GM18519 (cell line): Measurements from ENCODE around the gene TMEM203.

Experiments used
- ATAC-seq: cut with Tn5 transposase; IDR thresholded peaks from one replicate; pipeline ENCODE4 v1.9.1; 2021; ENCODE audit warnings: mild to moderate bottlenecking, moderate library complexity; ENCODE audit not compliant: unreplicated experiment, low FRiP score

Gene TMEM203

DNA sequence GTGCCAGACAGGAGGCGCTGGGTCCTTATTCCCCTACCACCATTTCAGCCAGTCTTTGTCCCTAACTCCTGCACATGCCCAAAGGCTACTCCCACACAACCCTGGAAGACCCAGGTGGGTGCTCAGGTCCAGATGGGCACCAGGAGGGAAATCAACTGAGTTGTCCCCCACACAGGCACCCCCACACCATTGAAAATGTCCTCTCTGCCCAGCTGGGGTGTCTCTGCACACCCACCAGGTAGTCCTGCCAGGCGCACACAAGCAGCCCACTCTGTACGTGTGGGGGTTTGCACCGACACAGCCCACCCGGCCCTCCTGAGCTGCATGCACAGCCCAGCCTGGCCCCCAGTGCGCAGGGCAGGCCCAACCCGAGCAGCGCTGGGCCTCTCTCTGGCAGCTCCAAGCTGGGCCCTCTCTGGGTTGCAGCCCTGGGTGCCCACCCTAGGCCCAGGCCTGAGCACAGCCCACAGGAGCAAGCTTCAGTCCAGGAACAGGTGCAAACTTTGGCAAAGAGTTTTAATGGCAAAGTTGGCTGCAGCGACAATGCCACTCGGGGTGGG lies 14.4 kb upstream of the TMEM203 start:
- ATAC-seq: no peak

DNA sequence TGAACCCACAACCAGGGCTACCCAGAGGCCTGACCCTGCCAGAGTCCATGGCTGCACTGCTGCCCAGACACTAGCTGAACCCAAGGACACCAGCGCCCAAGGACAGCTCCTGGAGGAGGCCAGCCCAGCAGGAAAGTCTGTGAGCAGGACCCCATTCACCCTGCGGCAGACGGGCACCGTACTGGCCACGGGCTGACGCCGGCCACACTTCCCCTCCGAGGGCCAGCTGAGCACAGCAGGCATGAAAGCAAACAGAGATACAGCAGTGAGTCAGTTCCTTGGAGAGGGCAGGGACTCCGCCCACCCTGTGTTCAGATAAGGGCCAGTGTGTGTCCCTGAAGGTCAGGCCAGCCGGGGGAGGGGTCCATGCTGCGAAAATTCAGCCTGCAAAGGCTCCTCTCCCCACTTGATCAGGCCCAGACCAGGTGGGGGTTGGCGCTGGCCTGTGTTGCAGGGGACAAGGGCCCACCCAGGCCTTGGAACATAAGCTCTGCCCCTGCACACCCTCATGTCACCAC lies 13.4 kb upstream of the TMEM203 start:
- no peak for ATAC-seq

DNA sequence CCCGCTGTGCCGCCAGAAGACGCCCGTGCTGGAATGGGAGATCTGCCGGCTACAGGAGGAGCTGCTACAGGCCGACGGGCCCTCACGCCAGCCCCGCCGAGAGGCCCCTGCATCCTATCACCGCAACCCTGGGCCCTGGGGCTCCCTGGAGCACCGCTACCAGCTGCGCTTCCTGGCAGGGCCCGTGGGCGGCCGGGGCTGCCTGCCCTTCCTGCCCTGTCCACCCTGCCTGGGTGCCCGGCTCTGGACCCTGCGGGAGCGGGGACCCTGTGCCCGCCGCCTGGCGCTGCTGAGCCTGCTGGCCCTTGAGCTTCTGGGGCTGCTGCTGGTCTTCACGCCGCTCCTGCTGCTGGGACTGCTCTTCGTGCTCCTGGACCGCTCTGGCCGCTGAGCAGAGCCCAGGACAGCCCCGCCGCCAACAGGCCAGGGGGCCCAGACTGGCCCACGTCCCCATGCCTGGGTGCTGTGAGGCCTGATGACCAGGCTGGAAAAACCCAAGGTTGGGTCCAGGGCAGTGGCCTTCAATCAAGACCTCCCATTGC lies 12.8 kb upstream of the TMEM203 start:
- no peak for ATAC-seq

DNA sequence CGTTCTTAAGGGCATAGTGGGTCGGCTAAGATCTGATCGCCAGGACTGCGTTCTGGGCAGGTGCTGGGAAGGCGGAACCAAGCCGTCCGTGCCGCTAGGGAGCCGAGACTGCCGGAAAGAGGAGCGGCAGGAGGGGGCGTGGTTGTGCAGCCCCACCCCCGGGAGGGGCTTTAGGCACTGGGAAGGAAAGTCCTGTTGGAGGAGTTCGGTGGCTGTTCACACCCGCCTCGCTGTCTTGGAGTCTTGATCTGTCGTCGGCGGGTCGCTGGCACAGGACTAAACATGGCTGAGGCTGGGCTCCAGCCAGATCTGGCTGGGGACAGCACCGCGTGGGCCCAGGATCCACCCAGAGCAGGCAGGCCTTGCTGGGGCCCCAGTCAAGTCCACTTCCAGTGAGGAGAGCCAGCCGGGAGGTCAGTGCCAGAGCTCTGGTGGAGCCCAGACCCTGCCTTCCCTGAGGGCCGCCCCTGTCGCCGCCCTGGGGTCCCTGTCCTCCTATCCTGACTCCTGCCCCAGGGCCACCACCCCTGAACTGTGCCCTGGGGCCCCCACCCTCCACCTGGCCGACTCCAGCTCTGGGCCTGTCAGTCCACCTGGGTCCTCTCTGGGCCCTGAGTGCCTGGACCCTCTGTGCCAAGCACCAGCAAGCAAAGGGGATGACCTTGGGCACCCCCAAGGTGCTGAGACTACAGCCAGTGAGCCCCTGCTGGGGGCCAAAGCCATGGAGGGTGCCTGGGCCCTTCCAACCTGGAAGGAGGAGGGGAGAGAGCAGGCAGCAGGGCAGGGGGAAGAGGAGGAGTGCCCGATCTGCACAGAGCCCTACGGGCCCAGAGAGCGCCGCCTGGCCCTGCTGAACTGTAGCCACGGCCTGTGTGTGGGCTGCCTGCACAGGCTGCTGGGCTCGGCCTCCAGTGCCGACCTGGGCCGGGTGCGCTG lies 12.1 kb upstream of the TMEM203 start:
- ATAC-seq: no peak

DNA sequence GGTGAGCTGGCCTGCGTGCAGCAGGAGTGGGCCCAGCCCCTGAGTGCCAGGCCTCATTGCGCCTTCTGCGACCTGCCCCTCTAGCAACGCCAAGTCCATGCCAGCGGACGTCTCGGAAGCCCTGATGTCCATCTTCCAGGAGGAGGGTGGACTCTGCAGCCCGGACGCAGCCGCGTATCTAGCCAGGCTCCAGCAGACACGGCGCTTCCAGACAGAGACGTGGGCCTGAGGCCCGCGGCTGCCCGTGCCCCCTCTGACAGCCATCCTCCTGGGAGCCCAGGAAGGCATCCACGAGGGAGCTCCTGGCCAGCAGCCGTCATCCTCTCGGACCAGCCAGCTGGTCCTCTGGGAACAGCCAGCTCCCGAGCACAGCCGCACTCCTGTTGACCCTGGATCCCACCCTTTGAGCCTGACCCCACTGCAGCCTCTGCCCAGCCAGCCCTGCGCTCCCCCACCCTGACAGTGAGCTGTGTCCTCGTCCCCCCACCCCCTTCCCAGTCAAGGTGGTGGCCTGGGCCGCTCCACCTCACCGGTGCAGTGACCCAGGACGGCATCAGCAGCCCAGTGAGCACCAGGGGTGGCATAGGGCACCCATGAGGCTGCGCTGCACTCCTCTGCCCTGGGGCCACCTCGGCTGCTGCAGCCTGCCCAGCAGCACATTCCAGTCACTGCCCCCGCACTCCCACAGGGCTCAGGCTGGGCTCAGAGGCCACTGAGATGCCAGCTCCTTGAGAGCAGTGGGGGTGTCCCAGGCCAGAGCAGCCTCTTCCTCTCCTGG lies 10.9 kb upstream of the TMEM203 start:
- no peak for ATAC-seq

DNA sequence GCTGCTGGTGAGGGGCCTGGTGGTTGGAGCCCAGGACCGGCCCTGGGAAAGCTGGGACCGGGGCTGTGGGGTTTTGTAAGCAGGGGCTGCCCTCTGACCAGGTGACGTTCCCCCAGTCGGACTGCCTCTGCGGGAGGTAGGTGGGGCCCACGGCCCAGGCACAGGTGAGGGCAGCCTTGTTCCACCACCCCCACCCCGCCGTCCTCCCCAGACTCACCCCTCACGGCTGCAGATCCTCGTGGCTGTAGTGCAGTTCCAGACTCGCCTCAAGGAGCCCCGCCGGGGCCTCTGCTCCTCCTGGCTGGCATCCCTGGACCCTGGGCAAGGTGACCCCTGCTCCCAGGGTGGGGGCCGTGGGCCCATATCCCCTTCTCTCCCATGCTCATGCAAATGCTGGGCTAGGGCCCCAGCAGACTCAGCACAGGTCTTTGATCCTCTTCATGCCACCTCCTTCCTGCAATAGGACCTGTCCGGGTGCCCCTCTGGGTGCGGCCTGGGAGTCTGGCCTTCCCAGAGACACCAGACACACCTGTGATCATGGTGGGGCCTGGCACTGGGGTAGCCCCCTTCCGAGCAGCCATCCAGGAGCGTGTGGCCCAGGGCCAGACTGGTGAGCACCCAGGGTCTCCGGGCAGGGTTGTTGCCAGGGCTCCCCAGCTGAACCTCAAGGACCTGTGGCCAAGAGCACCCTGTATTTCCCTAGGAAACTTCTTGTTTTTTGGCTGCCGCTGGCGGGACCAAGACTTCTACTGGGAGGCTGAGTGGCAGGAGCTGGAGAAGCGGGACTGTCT lies 9.9 kb upstream of the TMEM203 start:
- no peak for ATAC-seq

DNA sequence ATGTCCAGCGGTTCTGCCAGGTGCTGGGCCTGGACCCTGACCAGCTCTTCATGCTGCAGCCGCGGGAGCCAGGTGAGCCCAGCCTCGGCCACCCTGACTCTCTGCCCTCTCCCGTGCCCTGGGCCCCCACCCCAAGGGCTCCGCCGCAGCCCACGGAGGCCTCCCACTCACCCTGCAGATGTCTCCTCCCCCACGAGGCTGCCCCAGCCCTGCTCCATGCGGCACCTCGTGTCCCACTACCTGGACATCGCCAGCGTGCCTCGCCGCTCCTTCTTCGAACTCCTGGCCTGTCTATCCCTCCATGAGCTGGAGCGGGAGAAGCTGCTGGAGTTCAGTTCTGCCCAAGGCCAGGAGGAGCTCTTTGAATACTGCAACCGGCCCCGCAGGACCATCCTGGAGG lies 9.2 kb upstream of the TMEM203 start:
- no peak for ATAC-seq

DNA sequence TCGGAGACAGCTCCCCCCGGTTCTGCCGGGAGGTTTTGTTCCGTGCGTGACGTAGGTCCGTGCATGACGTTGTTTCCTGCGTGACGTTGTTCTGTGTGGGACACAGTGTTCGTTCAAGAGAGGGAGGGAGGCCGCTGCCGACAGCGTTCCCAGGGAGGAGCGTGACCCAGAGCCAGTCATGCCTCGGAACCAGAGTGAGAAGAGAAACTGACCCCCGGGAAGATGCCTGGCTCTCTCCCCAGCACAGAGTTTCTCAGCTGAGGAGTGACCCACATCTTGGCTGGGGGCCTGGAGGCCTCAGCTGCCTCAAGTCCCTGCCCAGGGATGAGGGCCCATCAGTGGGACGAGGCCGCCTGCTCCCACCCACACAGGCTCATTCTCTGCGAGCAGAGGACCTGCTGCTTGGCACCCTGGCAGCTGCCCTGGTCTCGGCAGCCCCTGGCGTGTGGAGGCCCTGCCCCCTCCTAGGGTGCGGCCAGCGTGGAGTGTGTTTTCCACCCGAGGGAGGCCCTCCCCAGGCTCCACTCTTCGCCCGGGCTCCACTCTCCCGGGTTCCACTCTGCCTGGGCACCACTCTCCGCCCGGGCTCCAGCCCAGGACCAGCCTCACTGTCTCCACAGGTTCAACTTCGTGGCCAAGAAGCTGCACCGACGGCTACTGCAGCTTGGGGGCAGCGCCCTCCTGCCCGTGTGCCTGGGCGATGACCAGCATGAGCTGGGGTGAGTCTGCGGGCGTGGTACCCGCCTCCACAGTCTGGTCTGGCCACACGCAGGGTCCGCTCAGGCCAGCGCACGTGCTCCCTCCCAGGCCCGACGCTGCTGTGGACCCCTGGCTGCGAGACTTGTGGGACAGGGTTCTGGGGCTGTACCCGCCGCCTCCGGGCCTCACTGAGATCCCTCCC lies 8.0 kb upstream of the TMEM203 start:
- ATAC-seq: no peak

DNA sequence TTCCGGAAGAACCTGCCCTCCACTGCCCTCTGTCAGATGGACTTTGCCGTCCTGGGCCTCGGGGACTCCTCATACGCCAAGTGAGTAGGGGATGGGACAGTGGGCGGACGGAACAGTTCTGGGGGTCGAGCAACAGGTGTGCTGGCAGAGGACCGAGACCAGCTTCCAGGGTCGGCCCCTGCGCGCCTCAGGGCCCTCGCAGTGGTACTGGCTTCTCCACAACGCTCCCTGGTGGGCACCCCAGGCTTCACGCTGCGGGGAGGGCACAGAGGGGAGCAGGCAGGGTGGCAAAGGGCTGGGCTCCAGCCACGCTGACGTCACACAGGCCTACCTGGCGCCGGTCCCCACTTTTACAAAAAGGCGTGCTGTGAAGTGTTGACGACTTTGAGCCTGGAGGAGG lies 7.1 kb upstream of the TMEM203 start:
- ATAC-seq: no peak

DNA sequence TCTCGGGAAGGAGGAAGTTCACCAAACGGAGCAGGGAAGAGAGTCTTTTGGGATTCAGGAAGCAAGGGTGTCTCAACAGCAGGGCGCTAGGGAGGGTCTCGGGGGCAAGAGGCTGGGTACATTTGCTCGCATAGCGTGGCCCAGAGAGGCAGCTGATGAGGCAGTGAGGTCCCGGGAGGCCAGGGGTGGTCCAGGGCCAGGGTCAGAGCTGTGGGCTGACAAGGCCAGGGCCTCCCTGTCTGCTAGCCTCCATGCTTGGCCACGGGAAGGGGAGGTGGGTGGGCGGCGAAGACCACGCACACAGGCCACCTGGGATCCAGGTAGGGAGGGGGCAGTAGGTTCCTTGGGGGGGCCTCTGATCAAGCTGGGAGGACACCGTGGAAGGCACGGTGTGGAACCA lies 6.1 kb upstream of the TMEM203 start:
- no peak for ATAC-seq

DNA sequence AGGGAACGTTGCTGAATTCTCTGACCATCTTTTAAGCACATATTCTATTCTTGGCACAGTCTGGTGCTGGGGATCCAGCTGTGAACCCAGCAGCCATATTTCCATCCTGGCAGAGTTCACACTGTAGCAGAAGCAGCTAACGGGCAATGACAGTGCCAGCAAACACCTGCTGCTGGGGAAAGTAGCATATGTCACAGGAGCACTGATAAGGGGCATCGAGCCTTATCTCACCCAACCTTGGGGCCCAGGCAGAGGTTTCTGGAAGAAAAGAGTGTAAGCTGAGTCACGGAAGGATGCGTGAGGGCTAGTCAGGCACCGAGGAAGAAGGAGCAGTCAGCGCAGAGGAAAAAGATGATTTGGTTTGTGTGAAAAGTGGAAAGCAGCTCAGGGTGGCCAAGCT lies 1.2 kb upstream of the TMEM203 start:
- no peak for ATAC-seq

DNA sequence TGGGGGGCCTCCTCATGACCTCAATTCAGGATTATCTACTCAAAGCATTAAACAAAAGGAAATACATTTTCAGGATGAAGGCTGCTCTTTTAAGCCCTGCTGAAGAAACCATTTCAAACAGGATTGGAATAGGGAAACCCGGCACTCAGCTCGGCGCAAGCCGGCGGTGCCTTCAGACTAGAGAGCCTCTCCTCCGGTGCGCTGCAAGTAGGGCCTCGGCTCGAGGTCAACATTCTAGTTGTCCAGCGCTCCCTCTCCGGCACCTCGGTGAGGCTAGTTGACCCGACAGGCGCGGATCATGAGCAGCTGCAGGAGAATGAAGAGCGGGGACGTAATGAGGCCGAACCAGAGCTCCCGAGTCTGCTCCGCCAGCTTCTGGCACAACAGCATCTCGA lies 720 bp downstream of the TMEM203 start:
- no peak for ATAC-seq

DNA sequence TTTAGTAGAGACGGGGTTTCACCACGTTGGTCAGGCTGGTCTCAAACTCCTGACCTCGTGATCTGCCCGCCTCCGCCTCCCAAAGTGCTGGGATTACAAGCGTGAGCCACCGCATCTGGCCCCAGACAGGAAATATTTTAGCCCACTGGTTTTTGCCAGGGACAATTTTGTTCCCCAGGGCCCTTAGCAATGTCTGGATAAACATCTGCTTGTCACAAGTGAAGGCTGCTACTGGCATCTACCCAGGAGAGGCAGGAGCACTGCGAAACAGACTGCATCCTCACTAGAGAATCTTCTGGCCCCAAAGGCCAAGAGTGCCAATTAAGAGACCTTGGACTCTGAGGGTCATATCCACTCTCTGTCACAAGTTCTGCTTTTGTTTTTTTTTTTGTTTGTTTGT lies 2.5 kb downstream of the TMEM203 start:
- no peak for ATAC-seq

DNA sequence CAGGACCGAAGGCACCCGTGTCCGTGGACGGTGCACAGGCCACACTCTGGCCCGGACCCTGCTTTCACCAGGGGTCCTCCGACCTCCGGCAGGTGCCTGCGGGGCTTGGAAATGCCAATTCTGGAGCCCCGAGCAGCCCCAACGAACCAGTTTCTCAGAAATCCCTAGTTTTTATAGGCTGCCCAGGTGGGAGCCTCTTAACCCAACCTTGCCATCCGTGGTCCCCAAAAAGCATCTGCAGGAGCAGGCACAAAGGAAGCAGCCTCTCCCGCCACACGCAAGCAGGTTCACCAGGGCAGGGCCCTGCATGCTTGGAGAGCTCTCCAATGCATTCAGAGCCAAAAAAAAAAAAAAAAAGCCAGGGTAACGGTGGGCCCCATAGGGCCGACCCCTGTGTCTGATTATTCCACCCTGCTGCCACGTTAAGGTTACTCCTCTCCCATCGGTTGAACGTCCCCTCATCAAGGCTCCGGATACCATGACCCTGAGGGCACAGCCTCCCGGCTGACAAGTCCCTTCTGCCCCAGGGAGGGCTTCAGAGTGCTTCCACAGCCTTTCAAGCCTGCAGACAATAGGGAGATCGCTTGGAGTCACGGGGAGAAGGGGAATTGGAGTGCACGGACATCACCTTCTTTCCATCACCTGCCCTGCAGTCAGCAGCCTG lies 4.1 kb downstream of the TMEM203 start:
- no peak for ATAC-seq

DNA sequence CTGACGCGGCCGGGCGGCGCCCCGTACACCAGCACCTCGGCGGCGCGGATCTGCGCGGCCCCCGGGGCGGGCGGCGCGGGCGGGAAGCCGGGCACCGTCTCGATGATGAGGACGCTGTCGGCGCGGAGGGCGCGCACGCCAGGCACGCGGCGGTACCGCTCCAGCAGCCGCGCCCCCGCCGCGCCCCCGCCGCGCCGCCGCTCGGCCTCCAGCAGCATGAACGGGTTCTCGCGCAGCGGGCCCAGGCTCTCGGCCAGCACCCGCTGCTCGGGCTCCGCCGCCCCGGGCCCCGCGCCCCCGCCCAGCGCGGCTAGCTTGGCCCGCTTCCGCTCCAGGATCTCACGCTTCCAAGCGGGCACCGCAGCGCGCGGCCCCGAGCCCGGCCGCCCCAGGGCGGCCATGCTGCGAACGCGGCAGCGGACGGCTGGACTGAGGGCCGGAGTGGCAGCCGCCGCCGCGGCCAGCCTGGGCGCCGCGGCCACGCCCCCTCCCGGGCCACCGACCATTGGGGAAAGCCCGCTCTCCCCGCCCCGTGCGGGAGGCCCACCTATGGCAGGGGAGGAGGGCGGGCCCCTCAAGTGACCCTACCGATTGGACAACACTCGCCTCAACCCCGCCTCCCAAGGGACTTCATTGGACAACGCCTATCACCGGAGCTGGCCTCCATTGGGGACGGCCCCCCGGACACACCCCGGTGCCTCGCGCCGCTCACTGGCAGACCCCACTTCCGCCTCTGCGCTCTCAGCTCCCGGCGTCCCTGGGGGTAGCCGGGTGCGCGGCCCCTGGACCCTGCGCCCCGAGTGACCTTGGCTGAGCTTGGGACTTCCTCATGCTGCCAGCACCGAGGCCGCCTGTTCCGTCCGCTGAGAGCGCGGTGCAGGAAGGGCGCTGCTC lies 4.9 kb downstream of the TMEM203 start, which contains the start of gene TPRN:
TPRN (minus strand) TSS at position 431 of the 894 bp plus-strand sequence; CDS start at position 401, 30 bp downstream.
- ATAC-seq: peak; percentile 73

DNA sequence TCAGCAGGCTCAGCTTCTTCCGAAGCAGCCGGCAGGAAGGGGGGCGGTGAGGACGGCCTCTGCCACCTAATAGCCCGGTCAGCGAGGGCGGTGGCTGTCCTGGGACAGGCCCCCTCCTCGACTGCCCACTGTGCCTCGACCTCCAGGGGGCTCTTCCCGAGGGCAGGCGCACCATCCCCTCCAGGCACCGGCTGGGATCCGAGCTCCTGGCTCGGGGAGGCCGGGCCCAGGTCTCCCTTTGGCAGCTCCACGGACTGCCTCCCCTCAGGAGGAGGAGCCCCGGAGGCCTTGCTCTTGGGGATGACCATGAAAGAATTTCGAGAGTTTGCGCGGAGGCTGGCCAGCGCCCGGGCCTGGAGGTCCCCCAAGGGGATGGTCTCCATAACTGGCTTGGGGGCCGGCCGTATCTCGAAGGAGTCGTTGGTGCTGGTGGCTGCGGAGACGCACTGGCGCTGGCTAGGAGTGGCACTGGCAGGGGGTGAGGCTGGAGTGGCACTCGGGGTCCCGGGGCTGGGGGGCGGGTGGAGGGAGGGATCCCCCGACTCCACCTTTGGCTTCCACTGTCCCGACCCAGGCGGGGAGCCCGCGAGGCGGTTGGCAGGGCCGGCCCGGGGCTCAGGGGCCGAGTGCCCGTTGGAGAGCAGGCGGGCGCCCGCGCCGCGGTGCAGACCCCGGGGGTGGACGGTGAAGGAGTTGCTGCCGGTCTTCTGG lies 5.9 kb downstream of the TMEM203 start:
- no peak for ATAC-seq

DNA sequence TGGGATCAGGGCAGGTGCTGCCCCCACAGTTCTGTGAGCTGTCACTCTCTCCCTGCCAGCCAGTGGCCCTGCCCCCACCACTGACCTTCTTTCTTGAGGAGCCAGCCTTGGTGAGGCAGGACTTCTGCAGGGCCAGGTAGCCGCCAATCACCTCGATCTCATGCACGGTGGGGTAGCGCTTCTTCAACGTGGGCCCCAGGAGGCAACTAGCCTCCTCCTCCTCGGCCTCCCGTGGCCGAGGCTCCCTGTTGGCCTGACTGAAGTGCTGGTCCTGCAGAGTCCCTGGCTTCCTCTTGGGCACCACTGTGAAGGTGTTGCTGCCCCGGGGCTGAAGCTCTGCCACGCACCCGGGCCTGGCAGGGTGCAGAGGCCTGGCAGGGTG lies 6.6 kb downstream of the TMEM203 start:
- no peak for ATAC-seq
